Thyroid gland (tissue), 4 donors: Measurements from ENCODE around the gene ZNF423.

ENCODE experiments used
- POLR2A ChIP-seq, 2 donors: fragments of 450-650 bp; IDR thresholded peaks; one replicate each; pipeline ENCODE4 v1.6.1; 2017; ENCODE audit warnings: antibody characterized with exemption in 2 of 2, mild to moderate bottlenecking in 2 of 2, moderate library complexity in 1 of 2
- TF ChIP-seq, protein P1 (sequence below), 6 experiments: fragments of 200-600 bp in 3 of 6; fragments of 450-650 bp in 3 of 6; sonication (generic) in 3 of 6; IDR thresholded peaks; one replicate each; pipeline ENCODE4 v1.5.1; 2016 to 2019; ENCODE audit warnings: antibody characterized with exemption in 6 of 6, mild to moderate bottlenecking in 2 of 6, inconsistent platforms in 1 of 6, moderate library complexity in 1 of 6

DNA sequence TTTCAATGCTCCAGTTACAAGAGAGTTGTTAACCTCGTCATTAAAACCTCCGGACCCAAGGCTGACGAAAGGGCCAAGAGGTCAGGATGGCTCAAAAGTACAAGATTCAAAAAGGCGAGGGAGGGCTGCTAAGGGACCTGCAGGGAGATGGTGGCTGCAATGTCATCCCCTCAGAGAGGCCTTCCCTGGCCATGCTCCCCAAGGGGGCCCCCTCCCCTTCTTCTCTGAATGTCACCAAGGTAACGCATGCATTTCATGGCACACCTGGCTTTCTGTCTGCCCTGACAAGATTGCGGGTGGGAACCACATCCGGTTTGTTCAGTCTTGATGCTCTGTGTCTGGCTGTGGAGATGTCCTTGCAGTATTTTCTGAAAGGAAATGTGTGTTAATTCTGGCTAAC, 392.4 kb downstream of the ZNF423 start:
- TF ChIP-seq, protein P1, sequence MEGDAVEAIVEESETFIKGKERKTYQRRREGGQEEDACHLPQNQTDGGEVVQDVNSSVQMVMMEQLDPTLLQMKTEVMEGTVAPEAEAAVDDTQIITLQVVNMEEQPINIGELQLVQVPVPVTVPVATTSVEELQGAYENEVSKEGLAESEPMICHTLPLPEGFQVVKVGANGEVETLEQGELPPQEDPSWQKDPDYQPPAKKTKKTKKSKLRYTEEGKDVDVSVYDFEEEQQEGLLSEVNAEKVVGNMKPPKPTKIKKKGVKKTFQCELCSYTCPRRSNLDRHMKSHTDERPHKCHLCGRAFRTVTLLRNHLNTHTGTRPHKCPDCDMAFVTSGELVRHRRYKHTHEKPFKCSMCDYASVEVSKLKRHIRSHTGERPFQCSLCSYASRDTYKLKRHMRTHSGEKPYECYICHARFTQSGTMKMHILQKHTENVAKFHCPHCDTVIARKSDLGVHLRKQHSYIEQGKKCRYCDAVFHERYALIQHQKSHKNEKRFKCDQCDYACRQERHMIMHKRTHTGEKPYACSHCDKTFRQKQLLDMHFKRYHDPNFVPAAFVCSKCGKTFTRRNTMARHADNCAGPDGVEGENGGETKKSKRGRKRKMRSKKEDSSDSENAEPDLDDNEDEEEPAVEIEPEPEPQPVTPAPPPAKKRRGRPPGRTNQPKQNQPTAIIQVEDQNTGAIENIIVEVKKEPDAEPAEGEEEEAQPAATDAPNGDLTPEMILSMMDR (IDR thresholded peaks at IDR 0.05), result no peak
- no peak for TF ChIP-seq POLR2A (IDR thresholded peaks at IDR 0.05)
